DOHH2 (cell line): ENCODE results near the gene ZNFX1.

ENCODE experiments used
- H3F3A ChIP-seq: fragments of 200-600 bp; sonication (generic), shearing (Covaris generic); 2 replicates; pipeline ENCODE4 v1.6.0; 2016; ENCODE audit warnings: antibody characterized with exemption, mild to moderate bottlenecking; ENCODE audit not compliant: control insufficient read depth, insufficient read depth
- H3K27ac ChIP-seq: fragments of 200-600 bp; sonication (generic); 2 replicates; pipeline ENCODE4 v1.5.1; 2014; ENCODE audit warnings: low read depth, mild to moderate bottlenecking, low read length, moderate library complexity
- H3K27me3 ChIP-seq: fragments of 200-600 bp; sonication (generic); 2 replicates; pipeline ENCODE4 v1.6.1; 2014; ENCODE audit warnings: mild to moderate bottlenecking, low read length, mixed read lengths; ENCODE audit not compliant: control insufficient read depth
- H3K36me3 ChIP-seq: fragments of 200-600 bp; sonication (generic); 2 replicates; pipeline ENCODE4 v1.6.1; 2014; ENCODE audit warnings: mild to moderate bottlenecking, low read length, moderate library complexity, mixed read lengths; ENCODE audit not compliant: control insufficient read depth
- H3K4me1 ChIP-seq: fragments of 200-600 bp; sonication (generic); 2 replicates; pipeline ENCODE4 v1.6.1; 2014; ENCODE audit warnings: mild to moderate bottlenecking, low read length, mixed read lengths; ENCODE audit not compliant: control insufficient read depth
- H3K4me2 ChIP-seq: fragments of 200-600 bp; sonication (generic); 2 replicates; pipeline ENCODE4 v1.6.0; 2014; ENCODE audit warnings: mild to moderate bottlenecking, low read length, moderate library complexity
- H3K4me3 ChIP-seq: fragments of 200-600 bp; sonication (generic); 2 replicates; pipeline ENCODE4 v1.5.1; 2014; ENCODE audit warnings: mild to moderate bottlenecking, low read length, mixed read lengths
- H3K79me2 ChIP-seq: fragments of 200-600 bp; sonication (generic); 2 replicates; pipeline ENCODE4 v1.6.1; 2014; ENCODE audit warnings: mild to moderate bottlenecking, low read length, mixed read lengths; ENCODE audit not compliant: control insufficient read depth
- H3K9me2 ChIP-seq: fragments of 200-600 bp; sonication (generic); replicated peaks from 2 replicates; pipeline ENCODE4 v1.6.1; 2014; ENCODE audit warnings: mild to moderate bottlenecking, low read length, mixed read lengths; ENCODE audit not compliant: control insufficient read depth
- H3K9me3 ChIP-seq: fragments of 200-600 bp; sonication (generic); 2 replicates; pipeline ENCODE4 v1.6.1; 2014; ENCODE audit warnings: antibody characterized with exemption, low read length, mixed read lengths; ENCODE audit not compliant: control insufficient read depth, insufficient read depth
- H4K20me1 ChIP-seq: fragments of 200-600 bp; sonication (generic); 2 replicates; pipeline ENCODE4 v1.6.0; 2014; ENCODE audit warnings: low read depth, mild to moderate bottlenecking, antibody characterized with exemption, low read length, moderate library complexity; ENCODE audit not compliant: control insufficient read depth, insufficient read depth
- EZH2phosphoT487 ChIP-seq: fragments of 200-600 bp; sonication (generic); IDR thresholded peaks from 2 replicates; pipeline ENCODE4 v1.6.1; 2017; ENCODE audit warnings: borderline replicate concordance, mild to moderate bottlenecking, antibody characterized with exemption, low read length, moderate library complexity, mixed read lengths
- TF ChIP-seq, protein P1 (sequence below): fragments of 200-600 bp; sonication (generic); IDR thresholded peaks from one replicate; pipeline ENCODE4 v1.5.1; 2014; ENCODE audit warnings: antibody characterized with exemption, mild to moderate bottlenecking, low read depth, low read length; ENCODE audit not compliant: poor library complexity, severe bottlenecking

The ZNFX1 gene

DNA sequence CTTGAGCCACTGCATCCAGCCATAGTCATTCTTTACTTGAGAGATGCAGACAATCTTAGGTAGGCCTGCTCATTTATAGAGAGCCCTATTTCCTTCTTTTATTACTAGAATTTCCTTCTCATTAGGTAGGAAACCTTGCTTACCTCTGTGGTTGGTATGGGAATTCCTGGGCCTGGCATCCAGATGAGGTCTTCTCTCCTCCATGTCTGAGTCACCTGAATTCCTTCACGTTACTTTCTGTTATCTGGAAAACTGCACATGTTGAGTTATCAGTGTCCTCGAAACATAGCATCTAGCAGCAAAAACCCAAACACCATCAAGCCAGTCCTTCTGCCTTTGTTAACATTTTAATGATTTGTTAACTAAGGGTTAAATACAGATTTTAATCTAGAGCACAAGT lies 2.2 kb downstream of the ZNFX1 start:
- Histone ChIP-seq H3F3A (peaks cover 32% of the 10 kb centered on the region), H3K27me3 (no peaks in the 10 kb centered on the region), H3K9me3 (no peaks in the 10 kb centered on the region), H3K4me2 (peak overlapping the region; percentile 96), H3K27ac (peak overlapping the region; percentile 87), H3K4me1 (peaks cover 45% of the 10 kb centered on the region), H4K20me1 (peaks cover 23% of the 10 kb centered on the region), H3K79me2 (peaks cover 78% of the 10 kb centered on the region), H3K9me2 (no peaks in the 10 kb centered on the region), H3K4me3 (peak overlapping the region; percentile 94; the same call in 1 of the 2 replicates), H3K36me3 (peaks cover 69% of the 10 kb centered on the region)
- TF ChIP-seq, protein P1, sequence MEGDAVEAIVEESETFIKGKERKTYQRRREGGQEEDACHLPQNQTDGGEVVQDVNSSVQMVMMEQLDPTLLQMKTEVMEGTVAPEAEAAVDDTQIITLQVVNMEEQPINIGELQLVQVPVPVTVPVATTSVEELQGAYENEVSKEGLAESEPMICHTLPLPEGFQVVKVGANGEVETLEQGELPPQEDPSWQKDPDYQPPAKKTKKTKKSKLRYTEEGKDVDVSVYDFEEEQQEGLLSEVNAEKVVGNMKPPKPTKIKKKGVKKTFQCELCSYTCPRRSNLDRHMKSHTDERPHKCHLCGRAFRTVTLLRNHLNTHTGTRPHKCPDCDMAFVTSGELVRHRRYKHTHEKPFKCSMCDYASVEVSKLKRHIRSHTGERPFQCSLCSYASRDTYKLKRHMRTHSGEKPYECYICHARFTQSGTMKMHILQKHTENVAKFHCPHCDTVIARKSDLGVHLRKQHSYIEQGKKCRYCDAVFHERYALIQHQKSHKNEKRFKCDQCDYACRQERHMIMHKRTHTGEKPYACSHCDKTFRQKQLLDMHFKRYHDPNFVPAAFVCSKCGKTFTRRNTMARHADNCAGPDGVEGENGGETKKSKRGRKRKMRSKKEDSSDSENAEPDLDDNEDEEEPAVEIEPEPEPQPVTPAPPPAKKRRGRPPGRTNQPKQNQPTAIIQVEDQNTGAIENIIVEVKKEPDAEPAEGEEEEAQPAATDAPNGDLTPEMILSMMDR: no peak
- TF ChIP-seq EZH2phosphoT487: no peak

DNA sequence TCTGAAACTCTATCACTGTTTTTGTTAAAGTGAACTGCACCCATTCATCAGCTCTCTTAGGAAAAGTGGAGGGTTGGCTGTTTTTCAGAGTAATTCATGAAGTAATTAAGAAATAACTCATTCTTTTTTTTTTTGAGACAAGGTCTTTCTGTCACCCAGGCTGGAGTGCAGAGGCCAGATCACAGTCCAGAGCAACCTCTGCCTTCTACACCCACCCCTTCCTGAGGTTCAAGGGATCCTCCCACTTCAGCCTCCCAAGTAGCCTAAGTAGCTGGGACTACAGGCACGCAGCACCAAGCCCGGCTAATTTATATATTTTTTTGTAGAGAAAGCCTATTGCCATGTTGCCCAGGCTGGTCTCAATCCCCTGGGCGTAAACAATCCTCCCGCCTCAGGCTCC lies 2.6 kb downstream of the ZNFX1 start:
- no peak overlapping the region for H3K4me3 ChIP-seq
- peak overlapping the region; percentile 87; the same call in 1 of the 2 replicates for H3K27ac ChIP-seq
- no peaks in the 10 kb centered on the region for H3K9me3 ChIP-seq
- peaks cover 45% of the 10 kb centered on the region for H3K4me1 ChIP-seq
- peaks cover 22% of the 10 kb centered on the region for H4K20me1 ChIP-seq
- H3K9me2 ChIP-seq: no peaks in the 10 kb centered on the region
- H3K36me3 ChIP-seq: peaks cover 69% of the 10 kb centered on the region
- H3K27me3 ChIP-seq: no peaks in the 10 kb centered on the region
- H3K79me2 ChIP-seq: peaks cover 78% of the 10 kb centered on the region
- TF ChIP-seq EZH2phosphoT487: no peak
- TF ChIP-seq, protein P1: no peak
- peaks cover 30% of the 10 kb centered on the region for H3F3A ChIP-seq
- no peak overlapping the region for H3K4me2 ChIP-seq

DNA sequence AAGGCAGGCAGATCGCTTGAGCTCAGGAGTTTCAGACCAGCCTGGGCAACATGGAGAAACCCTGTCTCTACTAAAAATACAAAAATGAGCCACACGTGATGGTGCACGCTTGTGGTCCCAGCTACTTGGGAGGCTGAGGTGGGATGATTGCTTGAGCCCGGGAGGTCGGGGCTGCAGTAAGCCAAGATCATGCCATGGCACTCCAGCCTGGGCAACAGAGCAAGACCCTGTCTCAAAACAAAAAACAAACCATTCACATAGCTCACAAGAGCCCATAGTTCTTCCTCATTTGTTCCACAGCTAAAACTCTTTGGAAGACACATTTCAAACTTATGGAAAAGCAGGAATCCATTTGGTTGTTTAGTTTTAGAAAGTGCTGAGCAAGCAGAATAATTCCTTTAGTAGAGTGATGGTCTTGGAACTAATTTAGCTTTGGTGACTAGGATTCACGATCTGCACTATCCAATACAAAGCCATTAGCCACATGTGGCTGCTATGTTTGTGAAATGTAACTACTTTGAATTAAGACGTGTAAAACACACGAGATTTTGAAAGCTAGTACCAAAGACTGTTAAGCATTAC lies 4.1 kb downstream of the ZNFX1 start:
- peaks cover 8% of the 10 kb centered on the region; the same call in 1 of the 2 replicates for H4K20me1 ChIP-seq
- peaks cover 25% of the 10 kb centered on the region for H3F3A ChIP-seq
- TF ChIP-seq, protein P1: no peak
- TF ChIP-seq EZH2phosphoT487: no peak
- peaks cover 69% of the 10 kb centered on the region for H3K36me3 ChIP-seq
- H3K9me2 ChIP-seq: no peaks in the 10 kb centered on the region
- H3K27ac ChIP-seq: no peak overlapping the region
- no peaks in the 10 kb centered on the region for H3K27me3 ChIP-seq
- H3K4me1 ChIP-seq: peaks cover 54% of the 10 kb centered on the region
- no peaks in the 10 kb centered on the region for H3K9me3 ChIP-seq
- H3K4me3 ChIP-seq: no peak overlapping the region
- H3K4me2 ChIP-seq: no peak overlapping the region
- H3K79me2 ChIP-seq: peaks cover 78% of the 10 kb centered on the region
